GM19035 (cell line): ENCODE data around the gene LRRC37B.
"Not testable (repeated sequence)": the region's sequence is repeated elsewhere in the genome, so short reads cannot be mapped to it uniquely, and the experiment has no call there.

ENCODE experiments used
- ATAC-seq: cut with Tn5 transposase; IDR thresholded peaks from one replicate; pipeline ENCODE4 v1.9.1; 2021; ENCODE audit not compliant: unreplicated experiment

LRRC37B gene

DNA sequence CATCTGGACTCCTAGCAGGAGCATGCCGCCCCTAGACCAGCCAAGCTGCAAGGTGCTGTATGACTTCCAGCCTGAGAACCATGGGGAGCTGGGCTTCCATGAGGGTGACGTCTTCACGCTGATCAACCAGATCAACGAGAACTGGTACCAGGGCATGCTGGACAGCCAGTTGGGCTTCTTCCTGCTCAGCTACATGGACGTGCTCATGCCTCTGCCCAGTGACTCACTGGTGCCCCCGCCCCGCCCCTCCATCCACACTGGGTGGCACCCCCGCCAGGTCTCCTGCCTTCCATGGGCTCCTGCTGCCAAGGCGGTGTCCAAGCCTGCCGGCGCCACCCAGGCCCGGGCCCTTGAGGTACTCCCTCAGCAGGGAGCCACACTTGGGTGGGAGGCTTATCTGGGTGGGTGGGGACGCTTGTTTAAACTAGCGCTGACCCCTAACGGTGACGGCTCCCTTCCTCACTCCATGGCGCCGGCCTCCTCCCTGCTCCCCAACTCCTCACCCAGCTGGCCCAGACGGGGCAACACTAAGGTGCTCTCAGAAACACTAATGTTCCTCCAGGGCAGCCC is 34.2 kb downstream of the LRRC37B start:
- not testable (repeated sequence) for ATAC-seq

DNA sequence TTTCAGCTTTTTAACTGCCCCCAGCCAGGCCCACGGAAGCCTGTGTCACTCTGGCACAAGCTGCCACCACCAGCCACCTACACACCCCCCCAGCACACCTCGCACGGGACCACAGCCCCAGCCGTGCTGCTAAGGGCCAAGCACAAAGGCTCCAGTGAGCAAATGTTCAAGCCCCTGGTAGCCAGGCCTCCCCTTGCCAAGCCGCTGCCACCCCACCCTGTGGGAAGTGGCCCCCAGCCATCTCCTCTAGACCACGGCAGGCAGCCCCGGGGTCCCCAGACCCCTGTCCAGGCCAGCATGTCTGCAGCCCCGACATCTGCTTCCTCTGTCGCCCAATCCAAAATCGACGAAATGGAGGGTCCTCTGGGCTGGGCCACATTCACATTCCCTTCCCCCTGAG is 35.1 kb downstream of the LRRC37B start:
- not testable (repeated sequence) for ATAC-seq

DNA sequence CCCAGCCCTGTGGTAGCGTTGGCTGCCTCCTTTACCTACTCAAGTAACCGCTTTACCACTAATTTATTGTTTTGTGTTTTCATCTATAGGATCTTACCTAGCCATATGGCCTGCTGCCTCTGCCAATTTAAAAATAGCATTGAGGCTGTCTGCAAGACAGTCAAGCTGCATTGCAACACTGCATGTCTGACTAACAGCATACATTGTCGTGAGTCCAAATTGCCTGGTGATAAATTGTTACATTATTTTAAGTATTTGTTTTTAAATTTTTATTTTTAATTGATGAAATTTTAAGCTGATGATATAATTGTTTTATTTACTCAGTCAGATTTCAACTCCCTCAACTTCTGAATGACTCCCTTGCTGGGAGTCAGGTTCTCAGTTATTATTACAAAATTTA is 38.4 kb downstream of the LRRC37B start:
- not testable (repeated sequence) for ATAC-seq

DNA sequence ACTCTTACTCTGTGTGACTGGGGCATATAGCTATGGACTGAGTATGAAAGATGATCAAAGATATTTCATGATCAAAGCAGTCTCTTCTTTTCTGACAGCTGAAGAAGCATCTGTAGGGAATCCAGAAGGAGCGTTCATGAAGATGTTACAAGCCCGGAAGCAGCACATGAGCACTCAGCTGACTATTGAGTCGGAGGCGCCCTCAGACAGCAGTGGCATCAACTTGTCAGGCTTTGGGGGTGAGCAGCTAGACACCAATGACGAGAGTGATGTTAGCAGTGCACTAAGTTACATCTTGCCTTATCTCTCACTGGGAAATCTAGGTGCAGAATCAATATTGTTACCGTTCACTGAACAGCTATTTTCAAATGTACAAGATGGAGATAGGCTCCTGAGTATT is 40.5 kb downstream of the LRRC37B start:
- not testable (repeated sequence) for ATAC-seq

DNA sequence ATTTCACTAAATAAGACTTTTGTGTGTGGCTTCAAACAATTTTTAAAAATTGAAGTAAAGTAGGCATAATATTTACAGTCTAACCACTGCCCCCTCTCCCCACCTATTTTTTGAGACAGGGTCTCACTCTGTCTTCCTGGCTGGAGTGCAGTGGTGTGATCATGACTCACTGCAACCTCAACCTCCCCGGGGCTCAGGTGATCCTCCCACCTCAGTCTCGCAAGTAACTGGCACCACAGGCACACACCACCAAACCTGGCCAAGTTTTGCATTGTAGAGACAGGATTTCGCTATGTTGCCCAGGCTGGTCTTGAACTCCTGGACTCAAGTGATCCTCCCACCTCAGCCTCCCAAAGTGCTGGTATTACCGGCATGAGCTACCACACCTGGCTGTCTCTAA is 47.8 kb downstream of the LRRC37B start:
- ATAC-seq, result not testable (repeated sequence)

DNA sequence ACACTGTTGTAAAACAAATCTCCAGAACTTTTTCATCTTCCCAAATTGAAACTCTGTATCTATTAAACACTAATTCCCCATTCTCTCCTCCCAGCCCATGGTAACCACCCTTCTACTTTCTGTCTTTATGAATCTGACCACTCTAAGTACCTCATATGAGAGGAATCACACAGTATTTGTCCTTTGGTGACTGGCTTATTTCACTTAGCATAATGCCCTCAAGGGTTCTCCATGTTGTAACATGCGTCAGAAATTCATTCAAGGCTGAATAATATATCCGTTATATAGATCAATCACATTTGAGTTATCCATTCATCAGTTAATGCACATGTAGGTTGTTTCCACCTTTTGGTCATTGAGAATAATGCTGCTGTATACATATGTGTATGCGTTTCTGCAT is 48.2 kb downstream of the LRRC37B start:
- not testable (repeated sequence) for ATAC-seq

DNA sequence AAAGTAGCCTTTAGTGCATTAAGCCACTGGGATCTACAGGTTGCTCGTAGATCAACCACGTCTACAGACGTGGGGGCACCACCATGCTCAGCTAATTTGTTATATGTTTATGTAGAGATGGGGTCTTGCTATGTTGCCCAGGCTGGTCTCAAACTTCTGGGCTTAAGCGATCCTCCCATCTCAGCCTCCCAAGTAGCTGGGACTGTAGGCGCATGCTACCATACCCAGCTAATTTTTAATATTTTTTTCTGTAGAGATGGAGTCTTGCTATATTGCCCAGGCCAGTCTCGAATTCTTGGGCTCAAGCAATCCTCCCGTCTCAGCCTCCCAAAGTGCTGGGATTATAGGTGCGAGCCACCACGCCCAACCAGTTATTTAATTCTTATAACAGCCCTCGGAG is 49.3 kb downstream of the LRRC37B start:
- not testable (repeated sequence) for ATAC-seq

DNA sequence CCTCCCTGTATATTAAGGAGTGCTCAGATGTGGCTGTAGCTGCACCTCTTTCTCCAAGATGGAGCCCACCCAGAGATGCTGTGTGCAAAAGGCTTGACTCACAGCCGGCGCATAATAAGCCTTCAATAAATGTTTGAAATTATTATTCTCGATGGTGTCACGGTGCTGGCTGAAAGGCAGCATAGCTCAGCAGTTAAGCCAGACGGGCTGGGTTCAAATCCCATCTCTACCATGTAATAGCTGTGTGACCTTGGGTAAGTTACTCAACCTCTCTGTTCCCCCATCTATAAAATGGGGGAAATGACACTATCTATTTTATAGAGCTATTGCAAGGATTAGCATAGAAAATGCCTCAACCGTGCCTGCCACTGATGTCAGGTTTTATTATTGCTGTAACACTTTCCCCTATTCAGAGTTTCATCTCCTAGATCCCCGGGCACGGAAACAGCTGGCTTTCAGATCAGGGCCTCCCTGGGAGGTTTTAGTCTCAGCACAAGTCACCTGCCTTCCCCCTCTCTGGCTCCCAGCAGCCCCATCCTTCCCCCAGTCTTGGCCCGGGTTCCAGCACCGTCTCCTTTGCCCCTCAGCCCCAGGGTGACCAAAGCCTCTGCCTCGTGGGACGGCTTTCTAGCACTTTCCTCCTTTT is 50.4 kb downstream of the LRRC37B start:
- ATAC-seq, result not testable (repeated sequence)

DNA sequence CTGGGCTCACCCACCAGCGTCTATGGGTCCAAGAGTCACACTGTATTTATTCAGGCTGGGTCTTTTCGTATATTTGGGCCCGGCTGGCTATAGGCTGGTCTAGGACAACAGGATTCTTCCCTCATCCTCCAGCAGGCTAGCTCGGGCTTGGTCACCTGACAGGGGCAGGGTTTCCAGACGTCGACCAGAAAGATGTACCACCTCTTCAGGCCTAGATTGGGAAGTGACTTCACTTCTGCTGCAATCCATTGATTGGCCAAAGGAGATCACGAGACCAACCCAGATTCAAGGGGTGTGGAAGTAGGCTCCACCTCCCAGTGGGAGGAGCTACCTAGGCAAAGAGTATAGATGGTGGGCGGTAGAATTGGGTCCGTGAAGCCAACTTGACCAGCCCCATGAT is 53.5 kb downstream of the LRRC37B start:
- ATAC-seq, result not testable (repeated sequence)

DNA sequence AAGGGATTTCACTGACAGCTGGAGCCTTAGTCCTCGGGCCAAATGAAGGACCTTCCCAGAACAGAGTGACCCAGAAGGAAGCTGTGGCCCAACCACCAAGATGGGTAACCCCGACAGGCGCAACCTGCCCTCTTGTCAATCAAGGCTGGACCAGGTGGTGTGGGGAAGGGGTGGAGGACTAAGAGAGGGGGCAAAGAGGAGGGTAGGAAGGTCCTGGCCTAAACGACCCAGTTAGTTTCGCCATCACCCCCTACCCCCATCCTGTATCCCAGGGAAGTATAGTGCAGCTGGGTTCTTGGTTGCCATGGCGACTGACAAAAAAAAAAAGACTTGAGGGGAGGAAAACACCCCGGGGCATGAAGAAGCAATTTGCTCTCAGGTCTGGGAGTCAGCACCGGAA is 54.7 kb downstream of the LRRC37B start:
- ATAC-seq, result not testable (repeated sequence)

DNA sequence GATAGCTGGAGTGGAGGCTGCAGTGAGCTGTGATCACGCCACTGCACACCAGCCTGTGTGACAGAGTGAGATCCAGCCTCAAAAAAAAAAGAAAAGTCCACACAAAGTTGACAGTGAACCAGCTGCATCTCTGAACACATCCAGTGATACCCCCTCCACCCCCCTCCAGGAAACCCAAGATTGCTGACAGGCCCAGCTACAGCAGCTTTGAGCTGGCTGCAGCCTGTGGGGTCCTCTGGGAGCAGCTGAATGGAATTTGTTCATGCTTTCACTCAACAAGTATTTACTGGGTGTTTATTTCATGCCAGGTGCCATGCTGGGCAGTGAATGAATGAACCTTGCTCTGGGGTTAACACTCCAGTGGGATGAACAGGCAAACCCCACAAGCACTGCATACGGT is 56.9 kb downstream of the LRRC37B start:
- ATAC-seq, result not testable (repeated sequence)

DNA sequence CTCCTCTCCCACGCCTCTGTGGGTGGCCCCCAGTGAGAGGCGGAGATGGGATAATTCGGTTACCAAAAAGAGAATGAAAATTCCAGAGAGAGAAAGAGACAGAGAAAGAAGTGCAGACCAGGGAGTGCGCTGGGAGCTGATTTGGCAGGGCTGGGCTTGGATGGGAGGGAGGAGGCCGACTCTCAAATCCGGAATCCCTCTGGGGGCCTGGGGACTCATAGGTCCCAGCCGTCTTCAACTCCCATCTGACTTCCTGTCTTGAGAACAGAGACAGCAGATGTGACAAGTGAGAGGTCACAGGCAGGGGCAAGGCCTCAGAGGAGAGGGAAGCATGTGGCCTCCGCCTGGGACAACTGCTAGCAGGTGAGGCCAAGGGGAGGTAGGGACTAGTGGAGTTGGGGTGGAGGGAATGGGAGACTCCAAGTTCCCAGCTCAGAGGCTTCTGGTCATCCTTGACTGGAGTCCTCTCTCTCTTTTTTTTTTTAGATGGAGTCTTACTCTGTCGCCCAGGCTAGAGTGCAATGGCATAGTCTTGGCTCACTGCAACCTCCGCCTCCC is 59.0 kb downstream of the LRRC37B start:
- not testable (repeated sequence) for ATAC-seq

DNA sequence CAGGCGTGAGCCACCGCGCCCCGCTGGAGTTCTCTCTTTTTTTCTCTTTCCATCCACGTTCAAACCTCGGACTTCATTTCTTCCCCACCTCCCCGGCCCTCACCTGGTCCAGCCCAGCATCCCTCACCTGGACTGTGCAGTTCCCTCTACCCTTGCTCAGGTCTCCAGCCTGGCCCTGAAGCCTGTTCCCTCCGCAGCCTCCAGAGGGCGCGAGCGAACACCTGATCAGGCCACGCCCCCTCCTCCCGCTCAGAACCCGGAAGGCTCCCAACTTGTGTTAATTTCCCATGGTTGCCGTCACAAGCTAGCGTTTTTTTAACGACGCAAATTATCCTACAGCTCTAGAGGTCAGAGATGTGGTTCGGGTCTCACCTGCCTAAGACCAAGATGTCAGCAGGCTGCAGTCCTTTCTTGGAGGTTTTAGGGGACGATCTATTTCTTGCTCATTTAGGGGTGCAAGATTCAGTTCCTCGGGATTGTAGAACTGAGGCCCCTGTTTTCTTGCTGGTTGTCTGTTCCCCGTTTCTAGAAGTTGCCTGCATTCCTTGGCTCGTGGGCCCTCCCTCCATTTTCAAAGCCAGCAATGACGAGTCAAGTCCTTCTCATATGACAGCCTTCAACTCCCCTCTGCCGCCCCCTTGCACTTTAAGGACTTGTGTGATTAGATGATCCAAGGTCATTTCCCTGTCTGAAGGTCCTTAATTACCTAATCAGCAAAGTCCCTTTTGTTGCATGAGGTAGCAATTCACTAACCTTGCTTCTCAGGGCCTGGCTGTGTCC is 59.9 kb downstream of the LRRC37B start:
- not testable (repeated sequence) for ATAC-seq

DNA sequence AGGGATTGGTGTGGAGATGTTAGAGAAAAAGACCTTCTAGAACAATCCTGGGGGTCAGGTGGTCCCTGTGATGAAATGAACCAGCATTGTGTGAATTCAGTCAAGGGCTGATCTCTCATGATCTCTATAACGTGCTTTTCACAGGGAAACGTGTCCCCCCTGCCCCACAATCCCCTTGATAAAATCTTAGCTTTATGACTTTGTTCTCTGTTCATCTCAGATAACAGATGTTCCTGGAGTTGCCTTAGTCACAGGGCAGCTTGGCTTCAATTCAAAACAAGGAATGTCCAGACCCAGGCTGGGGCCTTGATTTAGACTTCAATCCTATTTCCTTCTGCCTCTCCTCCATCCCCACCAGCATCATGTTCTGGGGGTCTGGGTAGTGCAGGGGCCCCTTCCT is 61.9 kb downstream of the LRRC37B start:
- not testable (repeated sequence) for ATAC-seq

DNA sequence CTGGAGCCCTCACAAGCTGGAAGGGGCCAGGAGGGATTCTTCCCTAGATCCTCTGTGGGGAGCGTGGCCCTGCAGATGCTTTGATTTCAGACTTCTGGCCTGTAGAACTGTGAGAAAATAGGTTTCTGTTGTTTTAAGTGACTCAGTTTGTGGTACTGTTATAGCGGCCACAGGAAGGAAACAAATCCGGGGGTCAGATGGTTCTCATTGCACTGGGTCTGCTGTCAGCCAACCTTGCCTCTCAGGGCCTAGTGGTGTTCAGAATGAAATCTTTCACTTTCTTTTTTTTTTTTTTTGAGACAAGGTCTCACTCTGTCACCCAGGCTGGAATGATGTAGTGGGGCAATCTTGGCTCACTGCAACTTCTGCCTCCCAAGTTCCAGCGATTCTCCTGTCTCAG is 64.8 kb downstream of the LRRC37B start:
- not testable (repeated sequence) for ATAC-seq

DNA sequence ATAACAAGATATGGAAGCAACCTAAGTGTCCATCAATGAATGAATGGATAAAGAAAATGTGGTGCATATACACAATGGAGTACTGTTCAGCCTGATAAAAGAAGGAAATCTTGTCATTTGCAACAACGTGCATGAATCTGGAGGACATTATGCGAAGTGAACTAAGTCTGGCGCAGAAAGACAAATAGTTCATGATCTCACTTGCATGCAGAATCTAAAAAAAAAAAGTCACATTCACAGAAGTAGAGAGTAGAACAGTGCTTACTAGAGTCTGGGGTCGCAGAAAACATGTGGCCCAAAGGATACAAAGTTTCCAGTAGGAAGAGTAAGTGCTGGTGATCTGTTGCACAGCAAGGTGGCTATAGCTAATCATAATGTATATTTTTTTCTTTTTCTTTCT is 65.9 kb downstream of the LRRC37B start:
- not testable (repeated sequence) for ATAC-seq

DNA sequence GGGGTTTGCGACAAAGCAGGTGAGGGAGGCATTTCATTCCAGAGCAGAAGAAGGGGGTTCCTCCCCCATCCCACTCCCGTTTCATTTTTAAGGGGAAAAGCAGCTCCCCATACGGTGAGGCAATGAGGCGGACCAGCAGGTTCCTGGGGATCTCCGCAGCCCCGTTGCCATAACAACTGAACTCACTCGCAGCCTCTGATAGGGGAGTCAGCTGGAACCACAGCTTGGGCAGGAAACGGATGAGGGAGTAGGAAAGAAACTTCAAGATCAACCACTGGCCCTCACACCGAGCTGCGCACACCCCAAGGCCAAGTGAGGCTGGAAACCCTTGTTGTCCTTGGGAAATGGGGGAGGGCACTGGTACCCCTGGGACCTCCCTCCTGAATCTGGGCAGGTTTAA is 72.6 kb downstream of the LRRC37B start:
- ATAC-seq, result not testable (repeated sequence)

DNA sequence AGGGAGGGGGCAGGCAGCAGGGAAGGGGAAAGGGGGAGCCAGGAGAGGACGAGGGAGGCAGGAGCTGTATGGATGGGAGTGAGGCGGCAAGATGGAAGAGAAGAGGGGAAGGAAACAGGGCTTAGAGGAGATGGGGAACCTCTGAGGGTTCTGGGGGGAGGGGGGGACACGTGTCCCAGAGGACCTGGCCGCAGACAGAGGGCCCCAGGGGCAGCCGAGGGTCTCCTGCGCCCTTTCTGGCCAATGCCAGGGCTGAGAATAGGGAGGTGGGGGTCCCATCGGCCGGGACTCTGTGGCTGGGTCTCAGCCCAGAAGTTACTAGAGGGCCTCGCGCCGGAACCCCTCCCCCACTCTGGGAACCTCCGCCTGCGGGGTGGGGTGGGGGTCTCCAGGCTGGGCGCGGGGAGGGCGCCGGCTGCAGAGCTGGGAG is 76.4 kb downstream of the LRRC37B start:
- not testable (repeated sequence) for ATAC-seq

DNA sequence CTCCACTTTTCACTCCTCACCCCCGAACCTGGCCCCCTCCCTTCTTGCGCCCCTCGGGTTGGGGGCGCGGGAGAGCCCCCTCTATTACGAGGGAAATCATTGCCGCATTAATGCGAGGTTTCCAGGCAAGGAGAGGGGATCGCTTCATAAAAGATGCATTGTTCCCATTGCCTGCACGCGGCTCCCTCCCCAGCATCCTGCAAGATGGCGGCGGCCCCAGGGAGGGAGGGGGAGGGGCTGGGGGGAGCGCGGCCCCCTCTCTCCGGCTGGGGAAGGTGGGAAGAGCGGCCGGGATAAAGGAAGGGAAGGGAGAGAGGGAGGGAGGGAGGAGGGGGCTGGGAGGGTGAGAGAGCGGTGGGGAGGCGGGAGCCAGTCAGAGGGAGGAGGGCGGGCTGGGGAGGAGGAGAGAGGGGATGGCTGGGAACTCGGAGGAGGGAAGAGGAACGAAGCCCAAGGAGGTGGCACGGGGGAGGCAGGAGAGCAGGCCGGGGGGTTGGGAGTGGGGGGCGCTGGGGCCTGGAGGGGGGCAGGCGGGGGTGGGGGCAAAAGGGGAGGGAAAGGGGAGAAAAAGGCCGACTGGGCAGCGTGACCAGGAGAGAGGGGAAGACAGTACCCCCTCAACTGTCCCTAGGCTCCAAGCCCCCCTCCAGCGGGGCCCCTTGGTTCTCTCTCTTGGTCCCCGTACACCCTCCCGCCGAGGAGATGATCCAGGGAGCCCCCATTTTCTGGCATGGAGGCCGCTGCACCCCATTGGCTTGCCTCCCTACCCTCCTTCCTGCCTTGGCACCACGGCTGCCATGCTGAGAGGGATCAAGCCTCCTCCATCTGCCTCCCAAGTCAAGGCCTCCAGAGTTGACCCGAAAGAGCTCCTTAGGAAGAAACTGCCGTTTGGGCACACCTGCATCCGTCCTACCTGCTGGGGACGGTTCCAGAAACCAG is 77.1 kb downstream of the LRRC37B start:
- not testable (repeated sequence) for ATAC-seq
